C1 segment of cervical spinal cord (tissue), 14 donors: Measurements from ENCODE around the gene NF1.
"Not testable (repeated sequence)": the region's sequence is repeated elsewhere in the genome, so short reads cannot be mapped to it uniquely, and the experiment has no call there.

Experiments
- DNase-seq, 14 donors: peaks; one replicate each; lab custom pipeline; 2025; lab: John Stamatoyannopoulos, UW

NF1 gene

DNA sequence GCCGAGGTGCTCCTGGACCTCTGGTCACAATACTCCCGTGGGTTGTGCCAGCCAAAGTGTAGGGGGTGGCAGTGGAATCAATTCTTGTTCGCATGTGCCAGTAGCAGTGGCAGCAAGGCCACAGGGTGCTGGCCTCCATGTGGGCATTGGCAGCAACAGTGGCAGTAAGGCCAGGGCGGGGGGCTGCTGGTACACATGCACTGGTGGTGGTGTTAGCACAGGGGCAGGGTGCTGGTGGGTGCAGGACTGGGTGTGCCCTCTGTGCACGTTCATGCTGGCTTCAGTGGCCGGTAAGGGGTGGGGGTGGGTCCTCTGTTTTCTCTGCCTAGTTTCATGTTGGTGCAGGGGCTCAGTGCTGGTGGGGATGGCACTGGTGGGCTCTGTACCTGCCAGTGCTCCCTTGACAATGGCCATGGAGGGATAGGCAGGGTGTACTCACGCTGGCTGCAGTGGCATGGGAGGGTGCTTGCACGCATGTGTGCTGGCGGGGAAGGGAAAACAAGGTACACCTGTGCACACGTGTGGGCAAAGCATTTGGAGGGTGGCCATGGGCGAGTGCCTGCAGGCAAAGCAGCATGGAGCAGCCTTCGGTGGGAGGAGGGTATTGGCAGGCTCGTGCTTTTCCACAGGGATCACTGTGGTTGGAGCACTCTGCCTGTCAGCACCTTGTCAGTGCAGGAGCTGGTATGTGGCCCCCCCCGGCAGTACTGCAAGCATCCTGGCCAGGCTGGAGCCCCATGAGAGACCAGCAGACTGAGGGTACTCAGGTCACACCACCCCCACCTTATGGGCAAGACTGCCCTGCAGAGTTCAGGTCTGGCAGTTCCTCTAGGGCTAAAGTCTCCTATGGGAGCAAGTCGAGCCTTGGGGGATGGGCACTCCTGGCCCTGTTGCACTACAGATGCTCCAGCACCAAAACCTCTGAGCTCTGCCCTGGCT is 35.8 kb downstream of the NF1 start:
- peak in 1 of 14 donors; percentile 38 for DNase-seq

- no peak for DNase-seq
Measured at GRCh38 chr17:31131299-31131698, 36.5 kb downstream of the NF1 start.

GRCh38 chr17:31132977-31133376 is 38.2 kb downstream of the NF1 start:
- DNase-seq, result no peak

DNA sequence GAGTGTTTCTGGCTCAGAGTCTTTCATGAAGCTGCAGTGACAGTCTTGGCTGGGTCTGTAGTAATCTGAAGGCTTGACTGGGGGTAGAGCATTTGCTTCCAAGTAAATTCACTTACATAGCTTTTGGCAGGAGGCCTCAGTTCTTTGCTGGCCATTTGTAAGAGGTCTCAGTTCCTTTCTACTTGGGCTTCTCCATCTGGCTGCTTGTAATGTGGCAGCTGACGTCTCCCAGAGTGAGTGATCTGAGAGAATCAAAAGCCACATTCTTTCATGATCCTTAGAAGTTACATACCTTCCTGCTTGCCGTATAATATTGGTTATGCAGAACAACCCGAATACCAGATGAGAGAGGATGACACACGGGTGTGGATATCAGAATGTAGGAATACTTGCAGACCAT is 39.8 kb downstream of the NF1 start:
- no peak for DNase-seq

- DNase-seq, result no peak
Measured at GRCh38 chr17:31136319-31136718, 41.5 kb downstream of the NF1 start.

DNA sequence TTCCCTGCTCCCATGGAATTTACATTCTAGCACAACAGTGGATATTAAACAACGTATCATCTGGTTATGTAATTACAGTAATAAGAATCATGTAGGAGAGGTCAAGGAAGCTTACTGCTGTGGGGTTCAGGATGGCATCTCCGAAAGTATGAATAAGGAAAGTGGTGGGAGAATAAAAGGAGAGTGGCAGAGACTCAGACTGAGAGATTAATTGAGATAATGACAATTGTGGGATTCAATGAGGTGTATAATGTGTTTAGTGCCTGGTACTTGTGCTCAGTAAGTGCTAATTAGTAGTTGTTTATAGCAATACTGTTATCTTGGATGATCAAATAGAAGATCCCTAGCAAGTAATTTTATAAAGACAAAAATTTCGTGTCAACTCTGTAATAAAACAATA is 45.3 kb downstream of the NF1 start:
- no peak for DNase-seq

DNA sequence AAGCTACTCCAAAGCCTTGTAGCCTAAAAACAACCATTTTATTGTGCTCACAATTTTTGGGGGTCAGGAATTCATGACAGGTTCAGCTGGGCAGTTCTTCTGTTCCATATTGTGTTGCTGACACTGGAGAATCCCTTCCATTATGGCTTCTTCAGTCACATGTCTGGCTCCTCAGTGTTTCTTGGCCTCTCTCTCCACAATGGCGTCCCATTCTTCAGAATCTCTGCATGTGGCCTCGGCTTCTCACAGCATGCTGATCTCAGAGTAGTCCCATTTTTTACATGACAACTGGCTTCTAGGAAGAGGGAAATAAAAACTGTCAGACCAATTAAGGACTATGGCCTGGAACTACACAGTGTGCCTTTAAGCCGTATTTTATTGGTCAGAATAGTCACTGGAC is 49.7 kb downstream of the NF1 start:
- DNase-seq, result no peak

- DNase-seq, result no peak
Measured at GRCh38 chr17:31144836-31145235, 50.1 kb downstream of the NF1 start.

DNA sequence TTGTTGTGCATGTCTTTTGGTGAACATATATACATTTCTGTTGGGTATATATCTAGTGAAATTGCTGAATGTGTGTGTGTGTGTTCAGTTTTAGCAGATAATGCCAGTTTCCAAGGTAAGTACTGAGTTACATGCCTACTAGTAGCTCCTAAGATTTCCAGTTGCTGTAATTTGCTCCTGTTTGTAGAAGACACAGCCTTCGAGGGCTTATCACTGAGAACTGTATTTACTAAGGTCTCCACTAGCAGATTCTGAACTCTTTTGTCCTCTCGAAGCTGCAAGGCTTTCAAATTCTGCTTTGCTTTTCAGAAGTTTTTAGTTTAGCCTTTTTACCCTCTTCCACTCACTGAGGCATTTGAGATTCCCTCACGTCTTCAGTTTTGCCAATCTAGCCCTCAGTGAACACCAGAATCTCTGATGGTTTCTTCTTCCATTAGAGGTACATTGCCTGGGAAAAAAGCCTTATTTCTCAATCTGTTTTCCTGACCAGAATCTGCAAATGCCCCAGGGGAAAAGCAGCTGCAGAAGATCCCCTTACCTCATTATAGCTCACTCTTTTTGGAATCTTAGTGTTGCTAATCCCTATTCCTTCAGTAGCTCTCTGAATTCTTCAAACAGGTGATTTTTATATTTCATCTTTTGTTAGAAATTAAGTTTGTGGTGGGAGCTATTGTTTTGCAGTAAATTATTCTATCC is 52.9 kb downstream of the NF1 start:
- DNase-seq, result no peak

- DNase-seq, result no peak
Measured at GRCh38 chr17:31148205-31148604, 53.4 kb downstream of the NF1 start.

DNA sequence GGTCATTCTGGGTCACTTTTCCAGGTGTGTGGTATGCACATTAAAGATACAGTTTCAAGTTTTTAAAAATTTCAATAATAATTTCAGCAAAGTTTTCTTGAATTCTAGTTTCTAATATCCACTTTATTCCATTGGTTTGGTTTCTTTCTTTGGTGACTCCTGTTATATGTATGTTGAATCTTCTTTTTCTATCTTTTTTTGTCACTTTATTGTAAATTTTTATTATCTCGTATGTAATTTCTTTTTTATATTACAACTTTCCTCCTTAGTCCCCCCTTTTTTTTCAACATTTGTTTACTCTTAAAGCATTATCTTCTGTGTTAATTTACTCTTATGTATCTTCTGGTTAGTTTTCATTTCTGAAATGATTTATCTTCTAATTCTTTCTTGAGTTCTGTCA is 57.5 kb downstream of the NF1 start:
- DNase-seq, result no peak

- DNase-seq, result no peak
Measured at GRCh38 chr17:31155208-31155810, 60.5 kb downstream of the NF1 start.

DNA sequence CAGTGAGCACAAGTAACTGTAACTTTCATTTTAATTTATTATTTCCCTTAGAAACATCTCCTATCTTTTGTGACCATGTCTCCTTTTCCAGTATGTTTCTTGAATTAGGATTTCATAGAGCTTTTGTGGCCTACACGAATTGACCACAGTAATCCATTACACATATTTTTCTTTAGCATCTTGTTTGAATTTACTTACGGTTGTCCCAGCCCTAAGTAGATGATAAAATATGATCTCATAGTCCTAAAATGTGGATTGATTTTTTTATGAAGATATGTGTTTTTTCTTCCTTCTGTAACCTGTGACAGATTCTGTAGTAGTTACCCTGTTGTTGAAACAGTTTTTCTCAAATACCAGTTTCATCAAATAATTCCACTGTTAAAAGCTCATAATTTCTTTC is 61.5 kb downstream of the NF1 start:
- no peak for DNase-seq

GRCh38 chr17:31156864-31157263 is 62.1 kb downstream of the NF1 start:
- not testable (repeated sequence) for DNase-seq

GRCh38 chr17:31158746-31159377 is 64.1 kb downstream of the NF1 start:
- no peak for DNase-seq

GRCh38 chr17:31163091-31163781 is 68.5 kb downstream of the NF1 start:
- DNase-seq, result no peak

- DNase-seq, result no peak
Measured at GRCh38 chr17:31167111-31167510, 72.3 kb downstream of the NF1 start.

- DNase-seq, result no peak
Measured at GRCh38 chr17:31171701-31172100, 76.9 kb downstream of the NF1 start.

DNA sequence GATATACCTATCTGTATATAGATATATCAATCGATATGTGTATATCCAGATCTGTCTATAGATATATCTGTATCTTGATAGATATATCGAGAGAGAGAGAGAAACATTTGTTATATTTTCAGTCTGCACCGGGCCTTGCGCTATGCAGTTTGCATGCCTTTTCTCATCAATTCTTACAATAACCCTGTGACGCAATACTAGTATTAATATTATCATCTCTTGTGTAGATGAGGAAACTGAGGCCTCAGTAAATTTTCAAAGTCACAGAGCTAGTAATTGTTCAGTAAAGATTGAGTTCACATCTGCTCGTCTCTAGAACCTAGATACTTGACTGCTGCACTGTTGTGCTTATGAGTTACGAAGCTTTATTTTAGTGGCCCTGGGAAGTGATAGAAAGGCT is 77.6 kb downstream of the NF1 start:
- DNase-seq, result no peak

DNA sequence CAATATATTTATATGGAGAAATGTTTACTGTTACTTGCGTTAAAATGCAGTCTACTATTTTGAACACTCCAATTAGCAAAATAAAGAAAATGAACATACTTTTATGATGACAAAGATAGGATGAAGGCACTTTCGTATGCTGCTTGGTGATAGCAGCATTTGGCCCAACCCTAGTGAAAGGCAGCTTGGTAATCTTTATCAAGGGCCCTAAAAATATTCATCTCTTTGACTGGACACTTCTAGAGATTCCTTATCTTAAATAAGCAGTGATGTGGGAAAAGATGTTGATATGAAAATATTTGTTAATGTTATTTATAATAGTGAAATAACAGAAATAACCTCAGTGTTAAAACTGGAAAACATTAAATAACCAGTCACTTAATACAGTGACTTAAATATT is 79.4 kb downstream of the NF1 start:
- DNase-seq, result no peak

DNA sequence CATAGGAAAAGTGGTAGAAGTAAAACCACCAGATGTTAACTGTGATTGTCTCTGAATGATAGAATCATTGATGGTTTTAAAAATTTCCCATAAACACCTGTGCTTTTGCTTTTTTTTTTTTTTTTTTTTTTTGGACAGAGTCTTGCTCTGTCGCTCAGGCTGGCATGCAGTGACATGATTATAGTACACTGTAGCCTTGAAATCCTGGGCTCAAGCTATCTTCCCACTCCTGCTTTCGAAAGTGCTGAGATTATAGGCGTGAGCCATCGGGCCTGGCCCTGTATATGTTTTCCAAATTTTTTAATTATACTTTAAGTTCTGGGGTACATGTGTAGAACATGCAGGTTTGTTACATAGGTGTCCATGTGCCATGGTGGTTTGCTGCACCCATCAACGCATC is 80.5 kb downstream of the NF1 start:
- no peak for DNase-seq

- DNase-seq, result not testable (repeated sequence)
Measured at GRCh38 chr17:31176143-31176542, 81.4 kb downstream of the NF1 start.
